Ectodermal cell (in vitro differentiated cells): ENCODE results near the gene RNF157.

Source experiments
- H3K27ac ChIP-seq: 2 replicates; pipeline ENCODE4 v1.7.0; 2013; ENCODE audit warnings: mild to moderate bottlenecking, low read depth, low read length; ENCODE audit not compliant: insufficient read depth, poor library complexity, severe bottlenecking
- H3K27me3 ChIP-seq: 2 replicates; pipeline ENCODE4 v1.7.0; 2013; ENCODE audit warnings: mild to moderate bottlenecking, low read length; ENCODE audit not compliant: insufficient read depth, control insufficient read depth, poor library complexity, severe bottlenecking
- H3K36me3 ChIP-seq: one replicate; pipeline ENCODE4 v1.7.0; 2013; ENCODE audit warnings: low read length; ENCODE audit not compliant: control insufficient read depth, insufficient read depth
- H3K4me1 ChIP-seq: one replicate; pipeline ENCODE4 v1.7.0; 2013; ENCODE audit warnings: low read length; ENCODE audit not compliant: control insufficient read depth, insufficient read depth
- H3K4me3 ChIP-seq: 2 replicates; pipeline ENCODE4 v1.7.0; 2013; ENCODE audit warnings: low read depth, low read length, control low read depth; ENCODE audit not compliant: insufficient read depth
- H3K9me3 ChIP-seq: 2 replicates; pipeline ENCODE4 v1.7.0; 2013; ENCODE audit warnings: mild to moderate bottlenecking, low read length, moderate library complexity; ENCODE audit not compliant: control insufficient read depth
- WGBS, 2 experiments: methylation state at CpG; one replicate each; pipeline ENCODE4 v1.1.7; 2013; ENCODE audit warnings: missing lambda C conversion rate in 2 of 2; 5-methylcytosine and 5-hydroxymethylcytosine counted together

The RNF157 gene

GRCh38 chr17:76156662-76156991 is 83.7 kb downstream of the RNF157 start:
- 69% methylated on average over 8 of the region's 8 CpGs for WGBS, 2 experiments

DNA sequence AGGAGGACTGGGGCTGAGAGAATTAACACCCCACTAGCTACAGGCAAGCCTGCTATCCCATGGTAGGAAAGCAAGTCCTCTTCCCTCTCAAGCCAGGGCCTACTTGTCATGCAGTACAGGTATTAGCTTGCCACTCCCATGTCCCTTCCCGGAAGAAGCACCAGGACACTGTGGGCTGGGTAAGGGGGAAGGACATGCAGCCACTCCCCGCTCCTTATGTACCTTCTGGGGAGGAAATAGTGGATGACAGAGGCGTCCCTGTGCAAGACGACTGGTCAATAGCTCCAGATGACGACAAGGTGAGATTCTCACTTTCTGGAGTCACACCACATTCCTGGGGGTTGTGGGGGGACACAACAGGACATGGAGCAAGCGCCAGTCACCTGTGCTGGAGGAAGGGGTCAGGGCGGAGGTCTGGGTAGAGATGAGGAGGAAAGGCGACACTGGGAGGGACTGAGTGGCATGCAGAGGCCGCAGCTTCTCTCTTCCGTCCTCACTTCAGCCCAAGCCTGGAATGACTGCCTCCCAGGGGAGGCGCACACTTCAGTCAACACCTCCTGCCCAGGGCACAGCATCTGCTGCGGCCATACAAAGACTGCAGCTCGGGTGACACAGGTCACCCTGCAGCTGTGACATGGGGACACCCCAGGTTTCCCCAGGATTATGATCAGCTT is 84.2 kb downstream of the RNF157 start:
- H3K27ac ChIP-seq = no peak overlapping the region
- 72 to 77% methylated on average over 13 of the region's 13 CpGs for WGBS, 2 experiments
- no peak overlapping the region for H3K4me3 ChIP-seq
- H3K9me3 ChIP-seq = no peaks in the 10 kb centered on the region
- peaks cover 10% of the 10 kb centered on the region for H3K4me1 ChIP-seq
- no peaks in the 10 kb centered on the region for H3K27me3 ChIP-seq
- H3K36me3 ChIP-seq = no peaks in the 10 kb centered on the region

More at GRCh38 chr17:76156662-76156991, 83.7 kb downstream of the RNF157 start:
- Histone ChIP-seq H3K4me1 (peaks cover 10% of the 10 kb centered on the region), H3K27ac (no peak overlapping the region), H3K9me3 (no peaks in the 10 kb centered on the region), H3K27me3 (no peaks in the 10 kb centered on the region), H3K4me3 (no peak overlapping the region), H3K36me3 (no peaks in the 10 kb centered on the region)

GRCh38 chr17:76154936-76155845 is 85.1 kb downstream of the RNF157 start:
- H3K4me1 ChIP-seq = peaks cover 10% of the 10 kb centered on the region
- H3K27me3 ChIP-seq = no peaks in the 10 kb centered on the region
- 91 to 93% methylated on average over 10 of the region's 10 CpGs for WGBS, 2 experiments
- H3K27ac ChIP-seq = no peak overlapping the region
- no peak overlapping the region for H3K4me3 ChIP-seq
- no peaks in the 10 kb centered on the region for H3K9me3 ChIP-seq
- no peaks in the 10 kb centered on the region for H3K36me3 ChIP-seq

DNA sequence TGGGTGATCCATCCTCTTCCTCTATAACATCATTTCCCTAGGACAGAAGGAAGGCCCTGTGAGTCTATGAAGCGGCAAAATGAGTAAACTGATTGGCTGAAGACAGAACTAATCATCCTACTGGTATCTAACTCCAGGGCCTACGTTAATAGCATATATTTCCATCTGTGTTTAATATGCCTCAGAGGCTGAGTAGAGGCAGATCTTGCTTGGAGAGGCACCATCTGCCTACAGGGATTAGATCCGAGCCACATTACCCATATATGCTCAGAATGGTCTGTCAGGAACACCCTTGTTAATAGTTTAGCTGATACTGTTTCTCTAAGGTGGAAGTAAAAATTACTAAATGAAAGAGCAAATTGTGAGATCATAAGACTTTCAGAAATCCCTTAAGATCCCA is 86.0 kb downstream of the RNF157 start:
- WGBS, 2 experiments = 95 to 97% methylated on average over 3 of the region's 3 CpGs
- H3K4me3 ChIP-seq = no peak overlapping the region
- H3K27me3 ChIP-seq = no peaks in the 10 kb centered on the region
- no peaks in the 10 kb centered on the region for H3K36me3 ChIP-seq
- H3K4me1 ChIP-seq = peaks cover 10% of the 10 kb centered on the region
- H3K9me3 ChIP-seq = no peaks in the 10 kb centered on the region
- H3K27ac ChIP-seq = no peak overlapping the region

DNA sequence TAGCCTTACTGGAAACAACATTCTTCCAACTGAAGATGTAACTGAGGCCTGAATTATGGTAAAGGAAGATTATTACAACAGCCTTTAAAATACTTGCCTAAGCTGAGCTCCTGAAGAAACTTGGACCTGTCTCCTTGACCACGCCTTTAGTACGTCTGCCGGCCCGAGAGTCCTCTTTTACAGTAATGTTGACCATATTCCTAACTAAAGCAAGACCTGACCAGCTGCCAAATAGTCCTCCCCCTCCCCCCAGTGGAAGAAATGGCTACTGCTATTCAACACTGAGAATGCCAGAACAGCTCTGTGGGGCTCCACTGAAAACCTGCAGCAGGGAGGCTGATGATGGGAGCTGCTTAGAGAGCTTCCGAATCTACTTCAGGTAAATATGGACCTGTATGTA is 86.7 kb downstream of the RNF157 start:
- H3K27ac ChIP-seq = no peak overlapping the region
- H3K4me3 ChIP-seq = no peak overlapping the region
- H3K4me1 ChIP-seq = peaks cover 10% of the 10 kb centered on the region
- no peaks in the 10 kb centered on the region for H3K27me3 ChIP-seq
- H3K9me3 ChIP-seq = no peaks in the 10 kb centered on the region
- WGBS, 2 experiments = 73 to 83% methylated on average over 5 of the region's 5 CpGs
- no peaks in the 10 kb centered on the region for H3K36me3 ChIP-seq

DNA sequence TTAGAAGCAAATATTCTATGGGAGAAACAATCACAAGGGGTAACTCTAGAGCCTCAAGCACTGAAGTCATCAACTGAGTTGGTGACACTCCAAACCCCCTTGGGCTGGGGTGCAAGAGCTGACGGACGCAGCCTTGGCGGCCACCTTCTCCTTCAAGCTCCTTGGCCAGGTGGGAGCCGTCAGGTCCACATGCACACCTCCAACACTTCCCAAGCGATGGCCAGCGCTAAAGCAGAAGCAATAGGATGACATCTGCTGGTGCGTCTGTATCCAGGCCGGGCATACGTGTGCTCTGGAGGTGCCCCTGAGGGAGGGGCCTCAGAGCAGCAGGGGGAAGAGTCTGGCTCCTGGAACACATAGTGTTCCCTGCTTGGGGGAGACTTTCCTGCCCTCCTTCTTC is 87.1 kb downstream of the RNF157 start:
- Histone ChIP-seq H3K36me3 (no peaks in the 10 kb centered on the region), H3K9me3 (no peaks in the 10 kb centered on the region), H3K4me3 (no peak overlapping the region), H3K27me3 (no peaks in the 10 kb centered on the region), H3K4me1 (peaks cover 10% of the 10 kb centered on the region), H3K27ac (no peak overlapping the region)
- WGBS, 2 experiments = 78 to 81% methylated on average over 9 of the region's 9 CpGs

DNA sequence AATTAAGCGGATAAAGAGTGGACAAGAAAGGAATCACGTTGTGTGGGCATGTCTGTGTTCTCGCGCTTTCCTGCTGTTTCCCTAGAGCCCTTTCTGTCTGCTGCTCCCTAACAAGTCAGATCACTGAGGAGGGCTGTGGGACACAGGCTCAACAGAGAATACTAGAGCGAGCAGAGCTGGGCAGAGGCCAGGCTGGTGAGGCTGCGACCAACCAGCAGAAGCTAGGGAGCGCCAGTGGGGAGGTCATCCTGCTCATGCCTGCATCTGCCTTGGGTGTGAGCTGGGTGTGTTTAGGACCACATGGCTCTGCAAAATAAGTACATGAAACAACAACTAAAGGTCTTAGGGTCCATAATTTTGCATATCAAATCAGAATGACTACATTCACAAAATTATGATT is 87.7 kb downstream of the RNF157 start:
- Histone ChIP-seq H3K4me3 (no peak overlapping the region), H3K27ac (no peak overlapping the region), H3K36me3 (no peaks in the 10 kb centered on the region), H3K27me3 (no peaks in the 10 kb centered on the region), H3K9me3 (no peaks in the 10 kb centered on the region), H3K4me1 (peaks cover 10% of the 10 kb centered on the region)
- WGBS, 2 experiments = 80 to 81% methylated on average over 7 of the region's 7 CpGs

GRCh38 chr17:76151896-76152454 is 88.3 kb downstream of the RNF157 start:
- Histone ChIP-seq H3K4me1 (peaks cover 10% of the 10 kb centered on the region), H3K36me3 (no peaks in the 10 kb centered on the region)
- WGBS, 2 experiments = 95% methylated on average over 8 of the region's 8 CpGs

GRCh38 chr17:76150712-76151622 is 89.3 kb downstream of the RNF157 start:
- H3K36me3 ChIP-seq = no peaks in the 10 kb centered on the region
- no peak overlapping the region for H3K4me3 ChIP-seq
- H3K9me3 ChIP-seq = no peaks in the 10 kb centered on the region
- peaks cover 10% of the 10 kb centered on the region for H3K4me1 ChIP-seq
- H3K27ac ChIP-seq = no peak overlapping the region
- 93 to 95% methylated on average over 23 of the region's 23 CpGs for WGBS, 2 experiments
- no peaks in the 10 kb centered on the region for H3K27me3 ChIP-seq

More at GRCh38 chr17:76151896-76152454, 88.3 kb downstream of the RNF157 start:
- no peak overlapping the region for H3K27ac ChIP-seq
- H3K27me3 ChIP-seq = no peaks in the 10 kb centered on the region
- no peaks in the 10 kb centered on the region for H3K9me3 ChIP-seq
- H3K4me3 ChIP-seq = no peak overlapping the region
